ENCODE measurements around the gene RALGAPA2.
"Not testable (repeated sequence)": the region's sequence is repeated elsewhere in the genome, so short reads cannot be mapped to it uniquely, and the experiment has no call there.

The RALGAPA2 gene

GRCh38 chr20:20366876-20367574, 345.4 kb downstream of the RALGAPA2 start:
- no peak for DNase-seq (ENCODE audit: low read depth)

GRCh38 chr20:20366551-20366875, 345.9 kb downstream of the RALGAPA2 start:
- no peak for DNase-seq (ENCODE audit: low read depth)

- DNase-seq (ENCODE audit: low read depth) = no peak
Measured at GRCh38 chr20:20365480-20366161, 346.8 kb downstream of the RALGAPA2 start.

- no peak for DNase-seq (ENCODE audit: low read depth)
Measured at GRCh38 chr20:20364593-20365479, 347.6 kb downstream of the RALGAPA2 start.

- DNase-seq (ENCODE audit: low read depth) = no peak
Measured at GRCh38 chr20:20363799-20364592, 348.4 kb downstream of the RALGAPA2 start.

GRCh38 chr20:20363434-20363798, 349.0 kb downstream of the RALGAPA2 start:
- no peak for DNase-seq (ENCODE audit: low read depth)

- DNase-seq (ENCODE audit: low read depth) = no peak
Measured at GRCh38 chr20:20362774-20363433, 349.5 kb downstream of the RALGAPA2 start.

- peak; percentile 49 for DNase-seq (ENCODE audit: low read depth)
Measured at GRCh38 chr20:20360464-20360863, 352.0 kb downstream of the RALGAPA2 start.

- DNase-seq (ENCODE audit: low read depth) = no peak
Measured at GRCh38 chr20:20359628-20360027, 352.8 kb downstream of the RALGAPA2 start.

GRCh38 chr20:20358801-20359200, 353.6 kb downstream of the RALGAPA2 start:
- DNase-seq (ENCODE audit: low read depth) = no peak

- DNase-seq (ENCODE audit: low read depth) = not testable (repeated sequence)
Measured at GRCh38 chr20:20355503-20355902, 356.9 kb downstream of the RALGAPA2 start.

- no peak for DNase-seq (ENCODE audit: low read depth)
Measured at GRCh38 chr20:20353576-20353975, 358.9 kb downstream of the RALGAPA2 start.

- no peak for DNase-seq (ENCODE audit: low read depth)
Measured at GRCh38 chr20:20344476-20344875, 368.0 kb downstream of the RALGAPA2 start.

GRCh38 chr20:20343932-20344331, 368.5 kb downstream of the RALGAPA2 start:
- DNase-seq (ENCODE audit: low read depth) = no peak

Data from fibroblast of the conjunctiva (primary cell).